ENCODE results near the gene PTPRD.

DNA sequence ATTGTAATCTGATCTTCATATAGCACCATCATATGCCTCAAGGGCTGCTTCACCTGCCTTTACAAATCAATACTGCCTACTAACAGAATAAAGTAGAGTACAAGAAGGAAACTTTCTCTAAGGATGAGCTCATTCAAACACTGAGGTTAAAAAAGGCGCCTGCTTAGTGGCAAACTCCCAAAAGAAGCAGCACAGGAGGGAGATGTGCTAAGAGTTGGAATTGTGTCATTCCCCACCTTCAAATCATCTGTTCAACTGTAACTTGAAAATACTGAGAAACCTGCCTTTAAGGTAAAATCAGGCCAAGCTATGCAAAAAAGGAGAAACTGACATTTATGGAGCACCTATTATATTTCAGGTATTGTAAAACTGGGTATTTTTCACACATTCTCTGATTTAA lies 560.6 kb downstream of the PTPRD start:
- TF ChIP-seq, protein P1, sequence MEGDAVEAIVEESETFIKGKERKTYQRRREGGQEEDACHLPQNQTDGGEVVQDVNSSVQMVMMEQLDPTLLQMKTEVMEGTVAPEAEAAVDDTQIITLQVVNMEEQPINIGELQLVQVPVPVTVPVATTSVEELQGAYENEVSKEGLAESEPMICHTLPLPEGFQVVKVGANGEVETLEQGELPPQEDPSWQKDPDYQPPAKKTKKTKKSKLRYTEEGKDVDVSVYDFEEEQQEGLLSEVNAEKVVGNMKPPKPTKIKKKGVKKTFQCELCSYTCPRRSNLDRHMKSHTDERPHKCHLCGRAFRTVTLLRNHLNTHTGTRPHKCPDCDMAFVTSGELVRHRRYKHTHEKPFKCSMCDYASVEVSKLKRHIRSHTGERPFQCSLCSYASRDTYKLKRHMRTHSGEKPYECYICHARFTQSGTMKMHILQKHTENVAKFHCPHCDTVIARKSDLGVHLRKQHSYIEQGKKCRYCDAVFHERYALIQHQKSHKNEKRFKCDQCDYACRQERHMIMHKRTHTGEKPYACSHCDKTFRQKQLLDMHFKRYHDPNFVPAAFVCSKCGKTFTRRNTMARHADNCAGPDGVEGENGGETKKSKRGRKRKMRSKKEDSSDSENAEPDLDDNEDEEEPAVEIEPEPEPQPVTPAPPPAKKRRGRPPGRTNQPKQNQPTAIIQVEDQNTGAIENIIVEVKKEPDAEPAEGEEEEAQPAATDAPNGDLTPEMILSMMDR (IDR thresholded peaks at IDR 0.05), result no peak
- TF ChIP-seq POLR2A (IDR thresholded peaks at IDR 0.05), result no peak

Data from thyroid gland (tissue), 4 donors.